CD4-positive, alpha-beta T cell (primary cell): ENCODE data around the gene HACL1. TPM values are rescaled to one million over a fixed set of nuclear protein-coding genes. Genes with fewer than 3 reads are reported as not detected.

ENCODE experiments used
- ATAC-seq: fragments of 200-7000 bp; cut with Tn5 transposase; one replicate; pipeline ENCODE4 v1.10.0; 2022; ENCODE audit warnings: mild to moderate bottlenecking; ENCODE audit not compliant: poor library complexity
- CTCF ChIA-PET: fragments of 350-600 bp; sonication (Branson Sonifier 250); formaldehyde crosslinking; loops from one replicate; lab custom pipeline; 2021; ENCODE audit warnings: antibody characterized with exemption, inconsistent platforms; lab: Charles Lee
- POLR2A ChIA-PET: fragments of 350-600 bp; sonication (Branson Sonifier 250); formaldehyde crosslinking; loops from one replicate; lab custom pipeline; 2021; ENCODE audit warnings: antibody characterized with exemption, inconsistent platforms; lab: Charles Lee
- DNase-seq, 14 experiments: peaks; one replicate each; pipeline ENCODE4 v3.0.0-alpha.2; 2013 to 2020; ENCODE audit warnings: mixed read lengths in 2 of 14
- H3K27ac ChIP-seq, 2 donors: one replicate each; pipeline versions ENCODE4 v1.5.1 to v1.7.0; 2013; ENCODE audit warnings: low read length in 2 of 2, low read depth in 1 of 2, mild to moderate bottlenecking in 1 of 2
- H3K27me3 ChIP-seq, 2 experiments: 1 replicate in 1 of 2; 2 replicates in 1 of 2; pipeline versions ENCODE4 v1.6.1 to v1.7.0; 2013; ENCODE audit warnings: low read length in 2 of 2, control low read depth in 1 of 2, mild to moderate bottlenecking in 1 of 2, moderate library complexity in 1 of 2; ENCODE audit not compliant: insufficient read depth in 2 of 2, control insufficient read depth in 1 of 2
- H3K36me3 ChIP-seq: one replicate; pipeline ENCODE4 v1.6.1; 2013; ENCODE audit warnings: low read length, control low read depth; ENCODE audit not compliant: insufficient read depth
- H3K4me1 ChIP-seq: one replicate; pipeline ENCODE4 v1.6.1; 2013; ENCODE audit warnings: low read length, control low read depth; ENCODE audit not compliant: insufficient read depth
- H3K4me3 ChIP-seq: one replicate; pipeline ENCODE4 v1.5.1; 2013; ENCODE audit warnings: mild to moderate bottlenecking, low read length, moderate library complexity
- H3K9me3 ChIP-seq, 2 experiments: 1 replicate in 1 of 2; 2 replicates in 1 of 2; pipeline versions ENCODE4 v1.6.1 to v1.7.0; 2013; ENCODE audit warnings: low read length in 2 of 2, mild to moderate bottlenecking in 2 of 2, control low read depth in 1 of 2, moderate library complexity in 1 of 2; ENCODE audit not compliant: control insufficient read depth in 1 of 2, insufficient read depth in 1 of 2
- H3K27ac Mint-ChIP-seq: one replicate; pipeline ENCODE4 v1.8.0; 2020; ENCODE audit warnings: mixed read lengths
- H3K27me3 Mint-ChIP-seq: one replicate; pipeline ENCODE4 v1.8.0; 2021; ENCODE audit warnings: mixed read lengths
- H3K36me3 Mint-ChIP-seq: one replicate; pipeline ENCODE4 v1.8.0; 2021; ENCODE audit warnings: low read depth, mixed read lengths
- H3K4me1 Mint-ChIP-seq: one replicate; pipeline ENCODE4 v1.8.0; 2021; ENCODE audit warnings: low read depth, mixed read lengths
- H3K4me3 Mint-ChIP-seq: one replicate; pipeline ENCODE4 v1.8.0; 2020; ENCODE audit warnings: mild to moderate bottlenecking, mixed read lengths
- H3K9me3 Mint-ChIP-seq: one replicate; pipeline ENCODE4 v1.8.0; 2020; ENCODE audit warnings: mixed read lengths
- CTCF ChIP-seq: fragments of 200-600 bp; IDR thresholded peaks from one replicate; pipeline ENCODE4 v1.8.0; 2022; ENCODE audit warnings: antibody characterized with exemption, mild to moderate bottlenecking
- intact Hi-C, 2 experiments: fragments of 100-400 bp; cut with DNase I in 1 of 2; cut with micrococcal nuclease in 1 of 2; formaldehyde crosslinking; loops; one replicate each; pipeline versions ENCODE4 v1.15.1 to v1.9.0; 2023 to 2025; cut with DNase I, micrococcal nuclease
- total RNA-seq, 174 experiments: library from RNA in 2 of 174; stranded (reverse) in 2 of 174; gene quantifications; one replicate each; pipeline ENCODE4 v1.2.3 and lab custom pipeline; 2021 to 2026

Gene HACL1
- total RNA-seq, 2 experiments from 2014 or later: 26.6 to 33.2 TPM

- H3K4me3 Mint-ChIP-seq: no peak overlapping the region
- no peaks in the 10 kb centered on the region for H3K4me1 ChIP-seq
- peaks cover 9% of the 10 kb centered on the region for H3K4me1 Mint-ChIP-seq
- H3K9me3 Mint-ChIP-seq: no peaks in the 10 kb centered on the region
- DNase-seq (no peak), ATAC-seq (no peak)
- no peak overlapping the region for H3K4me3 ChIP-seq
- no peaks in the 10 kb centered on the region for H3K27me3 Mint-ChIP-seq
- no peak overlapping the region for H3K27ac Mint-ChIP-seq
- CTCF ChIA-PET: no interaction called here
- POLR2A ChIA-PET: no interaction called here
- H3K36me3 Mint-ChIP-seq: peaks cover 54% of the 10 kb centered on the region
- TF ChIP-seq CTCF: no peak
- H3K27me3 ChIP-seq: no peaks in the 10 kb centered on the region
- intact Hi-C loops: no loop called here
- no peaks in the 10 kb centered on the region for H3K9me3 ChIP-seq
- no peak overlapping the region for H3K27ac ChIP-seq
- peaks cover 63% of the 10 kb centered on the region for H3K36me3 ChIP-seq
Observed at GRCh38 chr3:15592968-15593367, 8.4 kb downstream of the HACL1 start.

DNA sequence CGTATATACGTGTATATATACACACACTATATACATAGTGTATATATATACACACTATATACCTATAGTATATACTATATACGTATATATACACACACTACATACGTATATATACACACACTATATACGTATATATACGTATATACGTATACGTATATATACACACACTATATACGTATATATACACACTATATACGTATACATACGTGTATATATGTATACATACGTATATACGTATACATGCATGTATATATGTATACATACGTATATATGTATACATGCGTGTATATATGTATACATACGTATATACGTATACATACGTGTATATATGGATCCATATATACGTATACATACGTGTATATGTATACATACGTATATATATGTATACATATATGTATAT is 9.4 kb downstream of the HACL1 start:
- Mint-ChIP-seq H3K9me3 (no peaks in the 10 kb centered on the region), H3K27ac (no peak overlapping the region), H3K36me3 (peaks cover 52% of the 10 kb centered on the region), H3K4me1 (peaks cover under 1% of the 10 kb centered on the region), H3K27me3 (no peaks in the 10 kb centered on the region), H3K4me3 (no peak overlapping the region)
- ChIA-PET POLR2A (no interaction called here), CTCF (no interaction called here)
- H3K27me3 ChIP-seq: no peaks in the 10 kb centered on the region
- intact Hi-C loops: no loop called here
- TF ChIP-seq CTCF: no peak
- no peaks in the 10 kb centered on the region for H3K9me3 ChIP-seq
- no peak for ATAC-seq
- H3K4me3 ChIP-seq: no peak overlapping the region
- H3K27ac ChIP-seq: no peak overlapping the region
- no peak for DNase-seq
- H3K36me3 ChIP-seq: peaks cover 60% of the 10 kb centered on the region
- H3K4me1 ChIP-seq: no peaks in the 10 kb centered on the region

- CTCF ChIA-PET: no interaction called here
- H3K27ac ChIP-seq: no peak overlapping the region
- intact Hi-C loops: no loop called here
- H3K36me3 Mint-ChIP-seq: peaks cover 52% of the 10 kb centered on the region
- DNase-seq (no peak), ATAC-seq (no peak)
- H3K9me3 ChIP-seq: no peaks in the 10 kb centered on the region
- POLR2A ChIA-PET: no interaction called here
- H3K4me1 ChIP-seq: no peaks in the 10 kb centered on the region
- H3K27me3 Mint-ChIP-seq: no peaks in the 10 kb centered on the region
- peaks cover 64% of the 10 kb centered on the region for H3K36me3 ChIP-seq
- H3K4me1 Mint-ChIP-seq: no peaks in the 10 kb centered on the region
- no peak overlapping the region for H3K4me3 Mint-ChIP-seq
- no peak for TF ChIP-seq CTCF
- H3K27ac Mint-ChIP-seq: no peak overlapping the region
- no peaks in the 10 kb centered on the region for H3K9me3 Mint-ChIP-seq
- no peaks in the 10 kb centered on the region for H3K27me3 ChIP-seq
- H3K4me3 ChIP-seq: no peak overlapping the region
Observed at GRCh38 chr3:15591242-15591641, 10.1 kb downstream of the HACL1 start.
